WTC11 (cell line): ENCODE data around the gene SLC38A1. TPM values are rescaled to one million over a fixed set of nuclear protein-coding genes. Genes with fewer than 3 reads are reported as not detected.

Experiments used
- ATAC-seq: fragments of 200-7000 bp; cut with Tn5 transposase; 2 replicates; pipeline ENCODE4 v1.10.0; 2021; ENCODE audit warnings: mild to moderate bottlenecking, moderate library complexity
- CTCF ChIA-PET: fragments of 300-600 bp; sonication (Branson Sonifier 250); formaldehyde crosslinking; loops from one replicate; lab custom pipeline; 2021; ENCODE audit warnings: antibody characterized with exemption; lab: Charles Lee
- POLR2A ChIA-PET: fragments of 350-600 bp; sonication (Branson Sonifier 250); formaldehyde crosslinking; loops from one replicate; lab custom pipeline; 2021; ENCODE audit warnings: antibody characterized with exemption; lab: Charles Lee
- DNase-seq: peaks from one replicate; pipeline ENCODE4 v3.0.0; 2021; ENCODE audit warnings: low spot score
- H3K27ac Mint-ChIP-seq: 2 replicates; pipeline ENCODE4 v1.8.0; 2021; ENCODE audit warnings: mixed read lengths
- H3K27me3 Mint-ChIP-seq: 2 replicates; pipeline ENCODE4 v1.8.0; 2021; ENCODE audit warnings: low read depth, mild to moderate bottlenecking, moderate library complexity, mixed read lengths
- H3K36me3 Mint-ChIP-seq: 2 replicates; pipeline ENCODE4 v1.8.0; 2021; ENCODE audit warnings: mixed read lengths
- H3K4me1 Mint-ChIP-seq: 2 replicates; pipeline ENCODE4 v1.8.0; 2022; ENCODE audit warnings: mixed read lengths
- H3K4me3 Mint-ChIP-seq: 2 replicates; pipeline ENCODE4 v1.8.0; 2021; ENCODE audit warnings: mild to moderate bottlenecking, moderate library complexity, mixed read lengths
- H3K9me3 Mint-ChIP-seq: 2 replicates; pipeline ENCODE4 v1.8.0; 2021; ENCODE audit warnings: mixed read lengths
- ARID4B ChIP-seq: sonication (generic); formaldehyde crosslinking; IDR thresholded peaks from 2 replicates; pipeline ENCODE4 v1.8.0; 2023; ENCODE audit warnings: missing genetic modification reagents, mild to moderate bottlenecking, borderline replicate concordance
- CBFB ChIP-seq: sonication (generic); formaldehyde crosslinking; IDR thresholded peaks from 2 replicates; pipeline ENCODE4 v1.8.1; 2022; ENCODE audit warnings: mild to moderate bottlenecking, low read depth, missing genetic modification reagents
- E2F1 ChIP-seq: sonication (generic); formaldehyde crosslinking; IDR thresholded peaks from 2 replicates; pipeline ENCODE4 v1.8.0; 2022; ENCODE audit warnings: mild to moderate bottlenecking, missing genetic modification reagents
- FOXK1 ChIP-seq: sonication (generic); formaldehyde crosslinking; IDR thresholded peaks from 2 replicates; pipeline ENCODE4 v1.8.0; 2022; ENCODE audit warnings: mild to moderate bottlenecking, moderate library complexity, missing genetic modification reagents
- GRHL2 ChIP-seq: fragments of 250-450 bp; sonication (Bioruptor Pico); IDR thresholded peaks from 2 replicates; pipeline ENCODE4 v1.8.0; 2022; ENCODE audit warnings: mild to moderate bottlenecking, moderate library complexity; ENCODE audit not compliant: insufficient replicate concordance, severe bottlenecking
- IRF2 ChIP-seq: sonication (generic); formaldehyde crosslinking; IDR thresholded peaks from 2 replicates; pipeline ENCODE4 v1.8.0; 2022; ENCODE audit warnings: low read depth, missing genetic modification reagents, borderline replicate concordance
- OVOL2 ChIP-seq: fragments of 250-450 bp; sonication (Bioruptor Pico); IDR thresholded peaks from 2 replicates; pipeline ENCODE4 v1.9.0; 2021; ENCODE audit warnings: mild to moderate bottlenecking, borderline replicate concordance
- PRDM15 ChIP-seq: sonication (generic); formaldehyde crosslinking; IDR thresholded peaks from 2 replicates; pipeline ENCODE4 v1.8.0; 2022; ENCODE audit warnings: missing genetic modification reagents
- PRRX2 ChIP-seq: fragments of 250-450 bp; sonication (Bioruptor Pico); IDR thresholded peaks from 2 replicates; pipeline ENCODE4 v1.8.0; 2021; ENCODE audit warnings: mild to moderate bottlenecking
- RELA ChIP-seq: sonication (generic); formaldehyde crosslinking; IDR thresholded peaks from 2 replicates; pipeline ENCODE4 v1.8.1; 2022; ENCODE audit warnings: missing genetic modification reagents, mild to moderate bottlenecking, borderline replicate concordance
- SMAD3 ChIP-seq: sonication (generic); formaldehyde crosslinking; IDR thresholded peaks from 2 replicates; pipeline ENCODE4 v1.8.0; 2022; ENCODE audit warnings: missing genetic modification reagents, mild to moderate bottlenecking, borderline replicate concordance
- SP1 ChIP-seq: sonication (generic); formaldehyde crosslinking; conservative IDR thresholded peaks from 2 replicates; pipeline ENCODE4 v1.8.1; 2022; ENCODE audit warnings: missing genetic modification reagents
- TEAD4 ChIP-seq: sonication (generic); formaldehyde crosslinking; IDR thresholded peaks from 2 replicates; pipeline ENCODE4 v1.8.0; 2022; ENCODE audit warnings: mild to moderate bottlenecking, missing genetic modification reagents
- ZNF121 ChIP-seq: sonication (generic); formaldehyde crosslinking; IDR thresholded peaks from 2 replicates; pipeline ENCODE4 v1.8.0; 2023; ENCODE audit warnings: missing genetic modification reagents
- ZNF416 ChIP-seq: fragments of 250-450 bp; sonication (Bioruptor Pico); IDR thresholded peaks from 2 replicates; pipeline ENCODE4 v1.9.0; 2021; ENCODE audit warnings: mild to moderate bottlenecking, inconsistent platforms
- ZSCAN18 ChIP-seq: fragments of 250-450 bp; sonication (Bioruptor Pico); IDR thresholded peaks from 2 replicates; pipeline ENCODE4 v2.1.2; 2022; ENCODE audit warnings: mild to moderate bottlenecking, moderate library complexity
- total RNA-seq: library from RNA; stranded (reverse); gene quantifications from 3 replicates; pipeline ENCODE4 v1.2.3, GENCODE V29; 2021
- TF ChIP-seq, protein P1 (sequence below): sonication (generic); formaldehyde crosslinking; conservative IDR thresholded peaks from 2 replicates; pipeline ENCODE4 v1.8.1; 2022; ENCODE audit warnings: mild to moderate bottlenecking, missing genetic modification reagents
- TF ChIP-seq, protein P2 (sequence below): sonication (generic); formaldehyde crosslinking; IDR thresholded peaks from 2 replicates; pipeline ENCODE4 v1.8.0; 2023; ENCODE audit warnings: mild to moderate bottlenecking, missing genetic modification reagents

The SLC38A1 gene
- total RNA-seq, 1 experiment from 2014 or later, result 179 TPM

- Mint-ChIP-seq H3K36me3 (peaks cover 4% of the 10 kb centered on the region), H3K4me1 (peaks cover 31% of the 10 kb centered on the region), H3K9me3 (peaks cover 9% of the 10 kb centered on the region), H3K27ac (no peak overlapping the region), H3K4me3 (no peak overlapping the region)
- POLR2A ChIA-PET, result no interaction called here
- ATAC-seq, result no peak
- TF ChIP-seq IRF2 (CRISPR knock-in tag), result no peak
- TF ChIP-seq SMAD3 (CRISPR knock-in tag), result no peak
- TF ChIP-seq CBFB (CRISPR knock-in tag), result no peak
- no peak for TF ChIP-seq OVOL2 (CRISPR knock-in tag)
- TF ChIP-seq, all 79 proteins: peak for 0
- DNase-seq, result no peak
- H3K27me3 Mint-ChIP-seq, result peaks cover 28% of the 10 kb centered on the region
- CTCF ChIA-PET, result no interaction called here
Observed at GRCh38 chr12:46299851-46300250, 31.0 kb upstream of the SLC38A1 start.

DNA sequence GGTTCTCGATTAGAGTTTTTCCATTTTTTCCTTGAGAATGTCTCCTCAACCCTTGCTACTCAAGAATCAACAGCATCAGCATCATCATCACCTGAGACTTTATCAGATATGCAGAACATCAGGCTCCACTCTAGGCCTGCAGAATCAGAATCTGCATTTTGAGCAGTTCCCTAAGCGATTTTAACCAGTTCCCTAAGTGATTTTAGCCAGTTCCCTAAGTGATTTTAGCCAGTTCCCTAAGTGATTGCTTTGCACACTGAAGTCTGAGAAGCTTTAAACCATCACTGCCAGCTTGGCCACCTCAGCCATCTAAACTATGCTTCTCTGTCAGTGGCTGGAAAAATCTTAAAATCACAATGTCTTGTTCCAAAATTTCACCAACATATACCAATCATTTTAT lies 29.4 kb upstream of the SLC38A1 start:
- Mint-ChIP-seq H3K27me3 (peaks cover 28% of the 10 kb centered on the region), H3K4me3 (no peak overlapping the region), H3K9me3 (peaks cover 10% of the 10 kb centered on the region), H3K36me3 (peaks cover 5% of the 10 kb centered on the region; the same call in 1 of the 2 replicates), H3K4me1 (peaks cover 17% of the 10 kb centered on the region), H3K27ac (no peak overlapping the region)
- ChIA-PET CTCF (no interaction called here), POLR2A (no interaction called here)
- DNase-seq (no peak), ATAC-seq (no peak)
- no peak for TF ChIP-seq ARID4B
- no peak for TF ChIP-seq E2F1 (CRISPR knock-in tag)
- TF ChIP-seq, protein P1, sequence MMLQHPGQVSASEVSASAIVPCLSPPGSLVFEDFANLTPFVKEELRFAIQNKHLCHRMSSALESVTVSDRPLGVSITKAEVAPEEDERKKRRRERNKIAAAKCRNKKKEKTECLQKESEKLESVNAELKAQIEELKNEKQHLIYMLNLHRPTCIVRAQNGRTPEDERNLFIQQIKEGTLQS (CRISPR knock-in tag), result no peak
- no peak for TF ChIP-seq SP1 (CRISPR knock-in tag)
- TF ChIP-seq, protein P2, sequence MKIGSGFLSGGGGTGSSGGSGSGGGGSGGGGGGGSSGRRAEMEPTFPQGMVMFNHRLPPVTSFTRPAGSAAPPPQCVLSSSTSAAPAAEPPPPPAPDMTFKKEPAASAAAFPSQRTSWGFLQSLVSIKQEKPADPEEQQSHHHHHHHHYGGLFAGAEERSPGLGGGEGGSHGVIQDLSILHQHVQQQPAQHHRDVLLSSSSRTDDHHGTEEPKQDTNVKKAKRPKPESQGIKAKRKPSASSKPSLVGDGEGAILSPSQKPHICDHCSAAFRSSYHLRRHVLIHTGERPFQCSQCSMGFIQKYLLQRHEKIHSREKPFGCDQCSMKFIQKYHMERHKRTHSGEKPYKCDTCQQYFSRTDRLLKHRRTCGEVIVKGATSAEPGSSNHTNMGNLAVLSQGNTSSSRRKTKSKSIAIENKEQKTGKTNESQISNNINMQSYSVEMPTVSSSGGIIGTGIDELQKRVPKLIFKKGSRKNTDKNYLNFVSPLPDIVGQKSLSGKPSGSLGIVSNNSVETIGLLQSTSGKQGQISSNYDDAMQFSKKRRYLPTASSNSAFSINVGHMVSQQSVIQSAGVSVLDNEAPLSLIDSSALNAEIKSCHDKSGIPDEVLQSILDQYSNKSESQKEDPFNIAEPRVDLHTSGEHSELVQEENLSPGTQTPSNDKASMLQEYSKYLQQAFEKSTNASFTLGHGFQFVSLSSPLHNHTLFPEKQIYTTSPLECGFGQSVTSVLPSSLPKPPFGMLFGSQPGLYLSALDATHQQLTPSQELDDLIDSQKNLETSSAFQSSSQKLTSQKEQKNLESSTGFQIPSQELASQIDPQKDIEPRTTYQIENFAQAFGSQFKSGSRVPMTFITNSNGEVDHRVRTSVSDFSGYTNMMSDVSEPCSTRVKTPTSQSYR (CRISPR knock-in tag), result no peak
- no peak for TF ChIP-seq OVOL2 (CRISPR knock-in tag)
- no peak for TF ChIP-seq PRRX2 (CRISPR knock-in tag)
- no peak for TF ChIP-seq ZSCAN18
- no peak for TF ChIP-seq ZNF121
- TF ChIP-seq ZNF416, result no peak
- TF ChIP-seq RELA (CRISPR knock-in tag), result no peak
- no peak for TF ChIP-seq TEAD4 (CRISPR knock-in tag)
- TF ChIP-seq PRDM15 (CRISPR knock-in tag), result no peak
- TF ChIP-seq SMAD3 (CRISPR knock-in tag), result no peak
- no peak for TF ChIP-seq FOXK1
- no peak for TF ChIP-seq GRHL2
